Measurements from ENCODE around the gene AEBP1. TPM values are rescaled to one million over a fixed set of nuclear protein-coding genes. Genes with fewer than 3 reads are reported as not detected.

Gene AEBP1
- total RNA-seq, 2 experiments from 2014 or later, result 35.0 to 64.2 TPM

GRCh38 chr7:44100458-44101302 is 3.5 kb upstream of the AEBP1 start:
- TF ChIP-seq EZH2phosphoT487 (IDR thresholded peaks at IDR 0.05; ENCODE audit: borderline replicate concordance, low read depth, low read length) (no peak), CTCF (conservative IDR thresholded peaks at IDR 0.05; ENCODE audit: low read length) (no peak)
- Histone ChIP-seq H4K20me1 (ENCODE audit: insufficient read depth, low read length) (no peaks in the 10 kb centered on the region), H3K36me3 (ENCODE audit: insufficient read depth, low read length) (no peaks in the 10 kb centered on the region), H3K4me2 (ENCODE audit: low read length) (peak overlapping the region; percentile 71), H3K79me2 (ENCODE audit: insufficient read depth, low read depth, low read length) (no peaks in the 10 kb centered on the region), H3K27ac (ENCODE audit: low read depth, low read length, poor library complexity, severe bottlenecking) (peak overlapping the region; percentile 98), H3K4me3 (ENCODE audit: low read depth, low read length, poor library complexity, severe bottlenecking) (peak overlapping the region; percentile 53), H3K9me3 (ENCODE audit: low read length) (no peaks in the 10 kb centered on the region), H2AFZ (ENCODE audit: low read length) (peak overlapping the region; percentile 16; the same call in 1 of the 2 replicates), H3K4me1 (ENCODE audit: insufficient read depth, low read length, poor library complexity, severe bottlenecking) (peaks cover 98% of the 10 kb centered on the region), H3K9me2 (ENCODE audit: insufficient read depth, low read length) (no peaks in the 10 kb centered on the region)
- CTCF ChIA-PET (ENCODE audit: unreplicated experiment), result interaction anchor here (0.6 to 1.0 kb wide), 2 partner anchors 11 to 56 kb away, joined by 3 to 4 read pairs; no protein-coding TSS in a partner anchor
- POLR2A ChIA-PET, result interaction anchor here (0.8 to 1.8 kb wide), 3 partner anchors 22 to 27 kb away, joined by 3 to 11 read pairs (median 3); partner anchors contain the start of gene POLD2
- BruUV-seq (replicated peaks), result no TSS peak
- peak; percentile 84 for DNase-seq (ENCODE audit: low spot score)
- intact Hi-C loops (cut with micrococcal nuclease; ENCODE audit: unreplicated experiment), result no loop called here

- CTCF ChIA-PET (ENCODE audit: unreplicated experiment), result interaction anchor here (1.0 to 1.4 kb wide), 3 partner anchors 20 to 56 kb away, joined by 3 to 25 read pairs (median 3); partner anchors contain the start of gene POLD2
- Histone ChIP-seq H3K27ac (ENCODE audit: low read depth, low read length, poor library complexity, severe bottlenecking) (peak overlapping the region; percentile 98), H3K4me3 (ENCODE audit: low read depth, low read length, poor library complexity, severe bottlenecking) (peak overlapping the region; percentile 53), H2AFZ (ENCODE audit: low read length) (peak overlapping the region; percentile 16; the same call in 1 of the 2 replicates), H3K9me3 (ENCODE audit: low read length) (no peaks in the 10 kb centered on the region), H4K20me1 (ENCODE audit: insufficient read depth, low read length) (no peaks in the 10 kb centered on the region), H3K36me3 (ENCODE audit: insufficient read depth, low read length) (no peaks in the 10 kb centered on the region), H3K4me1 (ENCODE audit: insufficient read depth, low read length, poor library complexity, severe bottlenecking) (peaks cover 96% of the 10 kb centered on the region), H3K4me2 (ENCODE audit: low read length) (peak overlapping the region; percentile 71), H3K9me2 (ENCODE audit: insufficient read depth, low read length) (no peaks in the 10 kb centered on the region), H3K79me2 (ENCODE audit: insufficient read depth, low read depth, low read length) (no peaks in the 10 kb centered on the region)
- intact Hi-C loops (cut with micrococcal nuclease; ENCODE audit: unreplicated experiment), result no loop called here
- no peak for DNase-seq (ENCODE audit: low spot score)
- BruUV-seq (replicated peaks), result no TSS peak
- TF ChIP-seq CTCF (conservative IDR thresholded peaks at IDR 0.05; ENCODE audit: low read length), result no peak
- TF ChIP-seq EZH2phosphoT487 (IDR thresholded peaks at IDR 0.05; ENCODE audit: borderline replicate concordance, low read depth, low read length), result no peak
- POLR2A ChIA-PET, result interaction anchor here (0.6 to 1.8 kb wide), 5 partner anchors 20 to 381 kb away, joined by 3 to 11 read pairs (median 3); partner anchors contain the start of gene POLD2
Observed at GRCh38 chr7:44101303-44101965, 2.7 kb upstream of the AEBP1 start.

Data from OCI-LY7 (cell line).